Uterus (tissue), 2 donors: ENCODE results near the gene ASMTL.

Experiments
- POLR2A ChIP-seq, 2 donors: fragments of 450-650 bp; IDR thresholded peaks; one replicate each; pipeline ENCODE4 v1.6.1; 2016; ENCODE audit warnings: antibody characterized with exemption in 2 of 2, mild to moderate bottlenecking in 1 of 2, moderate library complexity in 1 of 2
- TF ChIP-seq, protein P1 (sequence below), 4 experiments: fragments of 200-600 bp in 2 of 4; fragments of 450-650 bp in 2 of 4; sonication (generic) in 2 of 4; IDR thresholded peaks; one replicate each; pipeline ENCODE4 v1.5.1; 2016 to 2019; ENCODE audit warnings: antibody characterized with exemption in 4 of 4, mild to moderate bottlenecking in 2 of 4, moderate library complexity in 1 of 4

GRCh38 chrX:1492421-1493012 lies 39.8 kb upstream of the ASMTL start:
- TF ChIP-seq, protein P1, sequence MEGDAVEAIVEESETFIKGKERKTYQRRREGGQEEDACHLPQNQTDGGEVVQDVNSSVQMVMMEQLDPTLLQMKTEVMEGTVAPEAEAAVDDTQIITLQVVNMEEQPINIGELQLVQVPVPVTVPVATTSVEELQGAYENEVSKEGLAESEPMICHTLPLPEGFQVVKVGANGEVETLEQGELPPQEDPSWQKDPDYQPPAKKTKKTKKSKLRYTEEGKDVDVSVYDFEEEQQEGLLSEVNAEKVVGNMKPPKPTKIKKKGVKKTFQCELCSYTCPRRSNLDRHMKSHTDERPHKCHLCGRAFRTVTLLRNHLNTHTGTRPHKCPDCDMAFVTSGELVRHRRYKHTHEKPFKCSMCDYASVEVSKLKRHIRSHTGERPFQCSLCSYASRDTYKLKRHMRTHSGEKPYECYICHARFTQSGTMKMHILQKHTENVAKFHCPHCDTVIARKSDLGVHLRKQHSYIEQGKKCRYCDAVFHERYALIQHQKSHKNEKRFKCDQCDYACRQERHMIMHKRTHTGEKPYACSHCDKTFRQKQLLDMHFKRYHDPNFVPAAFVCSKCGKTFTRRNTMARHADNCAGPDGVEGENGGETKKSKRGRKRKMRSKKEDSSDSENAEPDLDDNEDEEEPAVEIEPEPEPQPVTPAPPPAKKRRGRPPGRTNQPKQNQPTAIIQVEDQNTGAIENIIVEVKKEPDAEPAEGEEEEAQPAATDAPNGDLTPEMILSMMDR (IDR thresholded peaks at IDR 0.05): no peak
- no peak for TF ChIP-seq POLR2A (IDR thresholded peaks at IDR 0.05)
